ENCODE data around the gene ZNF774. TPM values are rescaled to one million over a fixed set of nuclear protein-coding genes. Genes with fewer than 3 reads are reported as not detected.
A peak's percentile ranks its signal among the peaks of the same experiment; 100 is the strongest.
"Not testable (repeated sequence)": the region's sequence is repeated elsewhere in the genome, so short reads cannot be mapped to it uniquely, and the experiment has no call there.

ZNF774 gene
- total RNA-seq, 6 experiments from 2014 or later, result 1.3 to 2.3 (median 2.1) TPM

DNA sequence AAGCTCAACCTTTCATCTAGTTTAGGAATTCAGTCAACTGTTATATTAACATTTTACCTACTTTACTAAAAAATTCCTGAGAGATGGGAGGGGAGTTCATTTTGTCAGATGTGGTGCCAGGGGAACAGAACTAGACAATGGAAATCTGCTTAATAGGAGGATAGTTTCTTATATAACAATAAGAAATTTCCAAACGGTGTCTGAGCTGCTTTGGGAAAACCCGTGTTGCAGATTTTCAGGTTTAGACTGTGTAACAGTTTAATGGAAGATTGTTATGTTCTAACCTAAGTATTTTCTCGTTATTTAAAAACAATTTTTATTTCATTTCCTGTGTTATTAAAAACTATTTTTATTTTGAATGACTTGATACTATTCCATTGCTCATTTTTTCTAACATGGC is 55.3 kb downstream of the ZNF774 start:
- H3K27me3 Mint-ChIP-seq (ENCODE audit: insufficient read depth), result peaks cover 3% of the 10 kb centered on the region
- peak overlapping the region; percentile 88; the same call in 1 of the 2 replicates for H3K27ac Mint-ChIP-seq
- no peak for DNase-seq
- H3K4me1 Mint-ChIP-seq (ENCODE audit: low read depth), result peaks cover 84% of the 10 kb centered on the region
- H3K36me3 Mint-ChIP-seq (ENCODE audit: low read depth), result peaks cover 43% of the 10 kb centered on the region
- H3K4me3 Mint-ChIP-seq, result no peak overlapping the region; the same call in 1 of the 2 replicates
- TF ChIP-seq, protein P1, sequence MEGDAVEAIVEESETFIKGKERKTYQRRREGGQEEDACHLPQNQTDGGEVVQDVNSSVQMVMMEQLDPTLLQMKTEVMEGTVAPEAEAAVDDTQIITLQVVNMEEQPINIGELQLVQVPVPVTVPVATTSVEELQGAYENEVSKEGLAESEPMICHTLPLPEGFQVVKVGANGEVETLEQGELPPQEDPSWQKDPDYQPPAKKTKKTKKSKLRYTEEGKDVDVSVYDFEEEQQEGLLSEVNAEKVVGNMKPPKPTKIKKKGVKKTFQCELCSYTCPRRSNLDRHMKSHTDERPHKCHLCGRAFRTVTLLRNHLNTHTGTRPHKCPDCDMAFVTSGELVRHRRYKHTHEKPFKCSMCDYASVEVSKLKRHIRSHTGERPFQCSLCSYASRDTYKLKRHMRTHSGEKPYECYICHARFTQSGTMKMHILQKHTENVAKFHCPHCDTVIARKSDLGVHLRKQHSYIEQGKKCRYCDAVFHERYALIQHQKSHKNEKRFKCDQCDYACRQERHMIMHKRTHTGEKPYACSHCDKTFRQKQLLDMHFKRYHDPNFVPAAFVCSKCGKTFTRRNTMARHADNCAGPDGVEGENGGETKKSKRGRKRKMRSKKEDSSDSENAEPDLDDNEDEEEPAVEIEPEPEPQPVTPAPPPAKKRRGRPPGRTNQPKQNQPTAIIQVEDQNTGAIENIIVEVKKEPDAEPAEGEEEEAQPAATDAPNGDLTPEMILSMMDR (IDR thresholded peaks at IDR 0.05), result no peak
- H3K9me3 Mint-ChIP-seq, result no peaks in the 10 kb centered on the region

DNA sequence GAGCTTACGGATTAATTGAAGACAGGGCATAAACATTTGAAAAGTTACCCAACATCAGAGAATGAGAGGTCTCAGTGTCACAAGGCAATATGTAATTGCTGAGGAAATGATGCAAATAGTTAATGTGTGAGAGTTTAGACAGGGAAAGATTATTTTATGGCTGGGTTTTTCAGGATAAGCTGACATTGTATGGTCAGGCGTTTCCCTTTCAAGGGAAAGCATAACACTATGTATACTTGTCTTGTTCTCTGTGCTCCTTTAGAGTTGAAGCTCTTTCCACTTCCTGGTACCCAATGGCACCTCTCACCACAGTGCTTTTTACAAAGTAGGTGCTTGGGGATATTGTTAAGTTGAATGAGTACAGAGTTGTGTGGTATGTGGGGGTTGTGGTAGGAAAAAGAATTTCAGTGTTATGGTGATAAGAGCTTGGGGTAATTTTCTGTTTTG is 55.8 kb downstream of the ZNF774 start:
- DNase-seq, result no peak
- Mint-ChIP-seq H3K27me3 (ENCODE audit: insufficient read depth) (peaks cover 3% of the 10 kb centered on the region), H3K9me3 (no peaks in the 10 kb centered on the region), H3K4me3 (peak overlapping the region; percentile 1; the same call in 1 of the 2 replicates), H3K36me3 (ENCODE audit: low read depth) (peaks cover 43% of the 10 kb centered on the region), H3K4me1 (ENCODE audit: low read depth) (peaks cover 84% of the 10 kb centered on the region), H3K27ac (peak overlapping the region; percentile 38)
- TF ChIP-seq, protein P1 (IDR thresholded peaks at IDR 0.05), result no peak

DNA sequence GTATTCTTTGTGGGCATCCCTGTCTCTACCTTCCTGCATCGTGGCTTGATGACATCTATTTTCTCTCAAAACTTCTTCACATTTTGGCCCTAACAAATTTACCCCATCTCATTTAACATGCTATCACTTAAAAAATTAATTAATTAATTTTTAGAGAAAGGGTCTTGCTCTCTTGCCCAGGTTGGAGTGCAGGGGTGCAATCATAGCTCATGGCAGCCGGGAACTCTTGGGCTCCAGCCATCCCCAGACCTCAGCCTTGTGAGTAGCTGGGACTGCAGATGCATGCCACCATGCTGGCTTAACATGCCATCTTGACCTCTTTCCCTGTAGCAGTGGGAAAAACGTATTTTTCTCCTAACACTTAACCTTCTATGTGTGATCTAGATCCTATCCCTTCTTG is 56.6 kb downstream of the ZNF774 start:
- DNase-seq, result no peak
- H3K27me3 Mint-ChIP-seq (ENCODE audit: insufficient read depth), result peaks cover 3% of the 10 kb centered on the region
- TF ChIP-seq, protein P1 (IDR thresholded peaks at IDR 0.05), result no peak
- H3K4me1 Mint-ChIP-seq (ENCODE audit: low read depth), result peaks cover 84% of the 10 kb centered on the region
- H3K4me3 Mint-ChIP-seq, result no peak overlapping the region
- no peak overlapping the region for H3K27ac Mint-ChIP-seq
- no peaks in the 10 kb centered on the region for H3K9me3 Mint-ChIP-seq
- H3K36me3 Mint-ChIP-seq (ENCODE audit: low read depth), result peaks cover 43% of the 10 kb centered on the region

DNA sequence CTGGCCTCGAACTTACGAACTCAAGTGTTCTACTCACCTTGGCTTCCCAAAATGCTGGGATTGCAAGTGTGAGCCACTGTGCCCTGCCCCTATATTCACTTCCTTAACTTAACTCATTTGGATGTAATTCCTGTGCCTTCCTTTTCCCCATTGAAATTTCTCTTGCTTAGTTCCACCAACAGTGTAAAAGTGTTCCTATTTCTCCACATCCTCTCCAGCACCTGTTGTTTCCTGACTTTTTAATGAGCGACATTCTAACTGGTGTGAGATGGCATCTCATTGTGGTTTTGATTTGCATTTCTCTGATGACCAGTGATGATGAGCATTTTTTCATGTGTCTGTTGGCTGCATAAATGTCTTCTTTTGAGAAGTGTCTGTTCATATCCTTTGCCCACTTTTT is 57.5 kb downstream of the ZNF774 start:
- H3K27me3 Mint-ChIP-seq (ENCODE audit: insufficient read depth); H3K9me3 Mint-ChIP-seq; H3K4me3 Mint-ChIP-seq; DNase-seq: not testable (repeated sequence)
- peak overlapping the region; percentile 51 for H3K27ac Mint-ChIP-seq
- H3K4me1 Mint-ChIP-seq (ENCODE audit: low read depth), result peaks cover 84% of the 10 kb centered on the region
- H3K36me3 Mint-ChIP-seq (ENCODE audit: low read depth), result peaks cover 35% of the 10 kb centered on the region

DNA sequence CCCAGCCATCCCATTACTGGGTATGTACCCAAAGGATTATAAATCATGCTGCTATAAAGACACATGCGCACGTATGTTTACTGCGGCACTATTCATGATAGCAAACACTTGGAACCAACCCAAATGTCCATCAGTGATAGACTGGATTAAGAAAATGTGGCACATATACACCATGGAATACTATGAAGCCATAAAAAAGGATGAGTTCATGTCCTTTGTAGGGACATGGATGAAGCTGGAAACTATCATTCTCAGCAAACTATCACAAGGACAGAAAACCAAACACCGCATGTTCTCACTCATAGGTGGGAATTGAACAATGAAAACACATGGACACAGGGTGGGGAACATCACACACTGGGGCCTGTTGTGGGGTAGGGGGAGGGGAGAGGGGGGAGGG is 58.2 kb downstream of the ZNF774 start:
- not testable (repeated sequence) for H3K4me3 Mint-ChIP-seq; H3K9me3 Mint-ChIP-seq; DNase-seq; H3K27ac Mint-ChIP-seq; H3K27me3 Mint-ChIP-seq (ENCODE audit: insufficient read depth)
- Mint-ChIP-seq H3K36me3 (ENCODE audit: low read depth) (peaks cover 35% of the 10 kb centered on the region), H3K4me1 (ENCODE audit: low read depth) (peaks cover 84% of the 10 kb centered on the region)

DNA sequence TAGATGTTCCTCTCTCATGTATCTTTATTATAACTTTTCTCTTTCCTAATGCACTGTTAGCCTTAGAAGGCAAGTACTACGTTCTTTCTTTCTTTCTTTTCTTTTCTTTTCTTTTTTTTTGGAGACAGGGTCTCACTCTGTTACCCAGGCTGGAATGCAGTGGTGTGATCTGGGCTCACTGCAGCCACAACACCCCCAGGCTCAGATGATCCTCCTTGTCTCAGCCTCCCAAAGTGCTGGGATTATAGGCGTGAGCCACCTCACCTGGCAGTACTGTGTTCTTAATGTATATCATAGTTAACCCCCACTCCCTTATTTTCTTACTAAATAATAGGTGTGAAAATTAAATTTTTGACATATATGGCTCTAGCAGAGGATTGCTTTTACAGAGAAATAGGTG is 59.1 kb downstream of the ZNF774 start:
- Mint-ChIP-seq H3K27ac (peak overlapping the region; percentile 58), H3K27me3 (ENCODE audit: insufficient read depth) (peaks cover 2% of the 10 kb centered on the region; the same call in 1 of the 2 replicates), H3K9me3 (no peaks in the 10 kb centered on the region), H3K4me3 (no peak overlapping the region), H3K4me1 (ENCODE audit: low read depth) (peaks cover 82% of the 10 kb centered on the region), H3K36me3 (ENCODE audit: low read depth) (peaks cover 35% of the 10 kb centered on the region)
- TF ChIP-seq, protein P1 (IDR thresholded peaks at IDR 0.05), result no peak
- no peak for DNase-seq

Other genes with a start within 250 kb of the ZNF774 start
- 10 to 100 TPM; 26.3 to 32.4 (median 28.9) TPM for gene IDH2, start 249.8 kb upstream of the ZNF774 start, total RNA-seq (2021; fragmentation: NEBNext Ultra II Directional; extraction: Animal tissue kit (Norgen Biotek cat#: 25700))
- gene SEMA4B, start 151.0 kb upstream of the ZNF774 start, total RNA-seq (2021; fragmentation: NEBNext Ultra II Directional; extraction: Animal tissue kit (Norgen Biotek cat#: 25700)), result 1 to 10 TPM; 5.6 to 7.7 (median 7.2) TPM
- 10 to 100 TPM; 73.5 to 82.2 (median 76.9) TPM for gene CIB1, start 118.3 kb upstream of the ZNF774 start, total RNA-seq (2021; fragmentation: NEBNext Ultra II Directional; extraction: Animal tissue kit (Norgen Biotek cat#: 25700))
- 1 to 10 TPM; 4.5 to 6.3 (median 5.2) TPM for gene GDPGP1, start 118.1 kb upstream of the ZNF774 start, total RNA-seq (2021; fragmentation: NEBNext Ultra II Directional; extraction: Animal tissue kit (Norgen Biotek cat#: 25700))
- under 1 TPM in 2 of 6 experiments, not detected in 4; 0.07 to 0.14 TPM for gene TTLL13, start 102.7 kb upstream of the ZNF774 start, total RNA-seq (2021; fragmentation: NEBNext Ultra II Directional; extraction: Animal tissue kit (Norgen Biotek cat#: 25700))
- 100 to 1,000 TPM in 1 of 6 experiments, 10 to 100 TPM in 5; 81.3 to 105 (median 83.2) TPM for gene NGRN, start 86.6 kb upstream of the ZNF774 start, total RNA-seq (2021; fragmentation: NEBNext Ultra II Directional; extraction: Animal tissue kit (Norgen Biotek cat#: 25700))
- 100 to 1,000 TPM; 172 to 201 (median 185) TPM for gene IQGAP1, start 36.0 kb downstream of the ZNF774 start, total RNA-seq (2021; fragmentation: NEBNext Ultra II Directional; extraction: Animal tissue kit (Norgen Biotek cat#: 25700))
- 10 to 100 TPM; 21.5 to 24.3 (median 23.5) TPM for gene CRTC3, start 177.6 kb downstream of the ZNF774 start, total RNA-seq (2021; fragmentation: NEBNext Ultra II Directional; extraction: Animal tissue kit (Norgen Biotek cat#: 25700))